NCI-H1417 (cell line): ENCODE data around the gene NUDT7.

ENCODE experiments used
- DNase-seq, 3 experiments: peaks; one replicate each; lab custom pipeline; 2025; lab: John Stamatoyannopoulos, UW

NUDT7 gene

DNA sequence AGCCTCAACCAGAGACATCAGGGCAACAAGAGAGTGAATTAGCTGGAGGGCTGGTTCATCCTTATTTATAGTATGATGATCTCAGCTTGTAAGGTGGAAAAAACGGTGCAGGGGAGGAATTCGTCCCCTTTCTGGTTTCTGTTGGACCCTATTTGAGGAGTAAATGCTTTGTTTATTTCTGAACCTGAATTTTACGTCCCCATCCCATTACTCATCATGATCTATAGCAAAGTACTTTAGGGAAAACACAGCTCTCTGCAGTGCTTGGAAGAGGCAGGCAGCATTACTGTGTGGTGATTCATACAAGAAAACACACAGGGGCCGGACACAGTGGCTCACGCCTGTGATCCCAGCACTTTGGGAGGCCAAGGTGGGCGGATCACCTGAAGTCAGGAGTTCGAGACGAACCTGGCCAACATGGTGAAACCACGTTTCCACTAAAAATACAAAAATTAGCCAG is 58.1 kb downstream of the NUDT7 start:
- DNase-seq: no peak

GRCh38 chr16:77781091-77781490 is 58.8 kb downstream of the NUDT7 start:
- DNase-seq: no peak

- DNase-seq: no peak
Observed at GRCh38 chr16:77782694-77783093, 60.4 kb downstream of the NUDT7 start.

- DNase-seq: no peak
Observed at GRCh38 chr16:77784441-77785372, 62.4 kb downstream of the NUDT7 start.

GRCh38 chr16:77785373-77785764 is 63.1 kb downstream of the NUDT7 start:
- DNase-seq: peak in 2 of 3 experiments; percentile 16 to 56

DNA sequence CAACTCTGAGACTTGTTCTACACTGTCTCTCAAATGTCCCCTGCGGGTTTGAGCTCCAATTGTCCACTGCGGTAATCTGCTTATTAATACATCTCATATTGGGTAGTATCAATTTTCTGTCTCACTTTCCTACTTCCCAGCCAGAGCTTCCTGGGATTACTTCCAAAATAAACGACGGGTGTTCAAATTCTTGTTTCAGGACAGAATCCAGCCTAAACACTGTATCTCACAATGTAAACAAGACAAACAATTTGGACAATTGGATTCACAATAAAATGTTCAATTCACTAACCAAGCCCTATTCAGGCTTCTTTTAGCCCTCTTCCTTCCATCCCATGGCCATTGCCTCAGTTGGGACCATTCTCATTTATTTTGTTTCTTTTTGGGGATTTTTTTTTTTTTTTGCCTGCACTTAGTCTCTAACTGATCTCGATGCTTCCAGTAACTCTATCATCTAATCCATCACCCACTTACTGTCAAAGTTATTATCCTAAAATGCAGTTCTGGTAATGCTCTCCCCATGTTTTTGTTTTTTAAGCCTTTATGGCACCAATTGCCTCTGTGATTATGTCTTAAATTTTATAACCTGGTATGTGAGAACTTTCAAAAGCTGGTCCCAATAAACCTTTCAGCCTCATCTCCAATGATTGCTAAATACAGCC is 64.0 kb downstream of the NUDT7 start:
- no peak for DNase-seq

DNA sequence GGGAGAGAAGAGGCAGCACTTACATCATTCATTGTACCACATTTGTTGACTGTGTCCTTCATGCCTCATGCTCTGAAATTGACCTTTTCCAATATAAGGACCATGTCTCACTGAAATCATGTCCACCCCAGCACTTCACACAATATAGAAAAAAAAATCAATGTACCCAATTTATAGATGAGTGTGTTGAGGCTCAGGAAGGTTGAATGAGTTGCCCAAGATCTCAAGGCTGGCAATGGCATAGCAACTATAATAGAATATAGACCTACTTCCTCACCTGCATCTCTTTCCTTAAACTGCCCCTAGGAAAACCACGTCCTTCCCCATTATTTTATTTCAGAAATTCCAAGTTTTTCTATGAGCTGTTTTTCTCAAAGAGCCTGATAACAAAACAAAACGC is 65.1 kb downstream of the NUDT7 start:
- DNase-seq: no peak

- DNase-seq: peak; percentile 61 to 84 (median 81)
Observed at GRCh38 chr16:77788181-77789084, 66.1 kb downstream of the NUDT7 start, which contains the start of gene VAT1L. VAT1L (plus strand) TSS chr16:77788564; CDS start chr16:77788683, 119 bp downstream.

DNA sequence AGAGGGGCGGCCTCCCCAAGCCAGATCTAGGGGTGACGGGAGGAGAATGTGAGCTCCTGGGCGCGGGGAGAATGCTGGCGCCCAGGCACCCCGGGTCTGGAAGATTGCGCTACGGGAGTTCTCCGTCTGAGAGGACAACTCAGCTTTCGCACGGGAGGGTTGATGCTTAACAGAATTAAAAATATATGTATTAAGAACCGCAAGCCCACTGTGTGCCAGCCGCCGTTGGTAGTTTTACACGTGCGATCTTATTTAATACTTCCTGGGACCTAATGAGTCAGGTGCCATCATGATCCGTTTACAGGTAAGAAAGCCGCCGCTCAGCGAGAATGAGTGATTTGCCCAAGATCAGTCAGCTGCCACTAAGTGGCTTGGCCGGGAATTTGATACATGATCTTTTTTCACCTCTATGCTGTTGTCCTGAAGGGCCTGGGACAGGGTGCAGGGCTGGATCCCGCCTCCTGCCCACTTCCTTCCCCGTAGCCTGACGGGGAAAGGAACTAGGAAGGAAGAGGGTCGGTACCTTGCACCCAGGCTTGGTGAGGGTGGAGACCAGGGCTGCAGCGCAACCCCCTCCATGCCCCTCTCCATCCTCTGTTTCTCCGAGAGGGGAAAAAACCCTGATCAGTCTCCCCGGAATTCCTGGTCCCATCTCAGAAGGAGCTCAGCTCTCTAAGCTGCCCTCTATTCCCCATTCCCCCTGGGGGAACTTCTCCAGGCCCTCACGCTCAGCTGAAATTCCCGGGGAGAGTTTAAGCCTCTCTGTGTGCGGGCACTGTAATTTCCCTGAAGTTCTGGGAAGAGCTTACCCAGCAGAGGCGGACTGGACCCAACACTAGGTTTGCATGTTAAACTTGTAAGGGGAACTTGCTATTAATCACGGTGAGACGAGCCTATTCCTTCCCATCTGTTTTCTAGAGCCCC is 67.0 kb downstream of the NUDT7 start:
- DNase-seq: peak; percentile 34 to 55 (median 52)

GRCh38 chr16:77790009-77790372 is 67.7 kb downstream of the NUDT7 start:
- DNase-seq: no peak

GRCh38 chr16:77790912-77791311 is 68.6 kb downstream of the NUDT7 start:
- no peak for DNase-seq
